IMR-90 (cell line): ENCODE data around the gene RALGAPA1. TPM values are rescaled to one million over a fixed set of nuclear protein-coding genes. Genes with fewer than 3 reads are reported as not detected.
A peak's percentile ranks its signal among the peaks of the same experiment; 100 is the strongest.

Experiments used
- ATAC-seq: fragments of 200-7000 bp; cut with Tn5 transposase; 2 replicates; pipeline ENCODE4 v1.9.1; 2020; ENCODE audit warnings: low read depth, mild to moderate bottlenecking, moderate library complexity
- BruUV-seq: library from RNA; stranded (reverse); fragments of 400-500 nt; replicated peaks from 2 replicates; lab custom pipeline; 2021; lab: Mats Ljungman, UMichigan
- CTCF ChIA-PET: fragments of 300-600 bp; formaldehyde crosslinking; extraction: SDS; loops from one replicate; lab custom pipeline; 2021; ENCODE audit warnings: antibody characterized with exemption; lab: Yijun Ruan, JAX
- POLR2A ChIA-PET: fragments of 300-600 bp; sonication (Branson Sonifier 250); formaldehyde crosslinking; loops from one replicate; lab custom pipeline; 2022; ENCODE audit warnings: antibody characterized with exemption; ENCODE audit not compliant: unreplicated experiment; lab: Charles Lee
- DNase-seq: peaks from one replicate; pipeline ENCODE4 v3.0.0; 2013
- H2AFZ ChIP-seq: replicated peaks from 2 replicates; pipeline ENCODE3; 2013; ENCODE audit warnings: low read length, mild to moderate bottlenecking; ENCODE audit not compliant: poor library complexity
- H2AK5ac ChIP-seq: 2 replicates; pipeline ENCODE4 v1.6.1; 2013; ENCODE audit warnings: low read depth, low read length, inconsistent platforms
- H2AK9ac ChIP-seq: replicated peaks from 2 replicates; pipeline ENCODE3; 2013; ENCODE audit warnings: mild to moderate bottlenecking, low read depth, low read length, moderate library complexity; ENCODE audit not compliant: poor library complexity
- H2BK120ac ChIP-seq: 2 replicates; pipeline ENCODE4 v1.6.1; 2013; ENCODE audit warnings: low read depth, low read length, inconsistent platforms
- H2BK15ac ChIP-seq: 3 replicates; pipeline ENCODE4 v1.6.1; 2013; ENCODE audit warnings: low read depth, low read length, inconsistent platforms
- H2BK20ac ChIP-seq: 2 replicates; pipeline ENCODE4 v1.6.1; 2013; ENCODE audit warnings: low read depth, mild to moderate bottlenecking, inconsistent platforms, low read length, moderate library complexity
- H2BK5ac ChIP-seq: 2 replicates; pipeline ENCODE4 v1.6.1; 2013; ENCODE audit warnings: mild to moderate bottlenecking, low read depth, low read length, inconsistent platforms; ENCODE audit not compliant: poor library complexity, severe bottlenecking
- H3K14ac ChIP-seq: replicated peaks from 2 replicates; pipeline ENCODE4 v1.6.1; 2013; ENCODE audit warnings: low read depth, low read length, inconsistent platforms
- H3K18ac ChIP-seq: 2 replicates; pipeline ENCODE4 v1.6.1; 2013; ENCODE audit warnings: low read depth, low read length, control low read depth
- H3K23ac ChIP-seq: 2 replicates; pipeline ENCODE4 v1.6.1; 2013; ENCODE audit warnings: low read depth, low read length, inconsistent platforms
- H3K27ac ChIP-seq: 2 replicates; pipeline ENCODE4 v1.5.1; 2013; ENCODE audit warnings: mild to moderate bottlenecking, control low read depth, low read length; ENCODE audit not compliant: insufficient read depth
- H3K27me3 ChIP-seq: 2 replicates; pipeline ENCODE4 v1.6.1; 2013; ENCODE audit warnings: low read length; ENCODE audit not compliant: control insufficient read depth, insufficient read depth
- H3K36me3 ChIP-seq: 2 replicates; pipeline ENCODE4 v1.6.1; 2013; ENCODE audit warnings: low read length, mixed read lengths; ENCODE audit not compliant: control insufficient read depth, insufficient read depth
- H3K4ac ChIP-seq: 2 replicates; pipeline ENCODE4 v1.6.1; 2013; ENCODE audit warnings: low read depth, low read length, inconsistent platforms
- H3K4me1 ChIP-seq: 2 replicates; pipeline ENCODE4 v1.6.1; 2013; ENCODE audit warnings: low read length, mixed read lengths; ENCODE audit not compliant: control insufficient read depth, insufficient read depth
- H3K4me2 ChIP-seq: 2 replicates; pipeline ENCODE4 v1.6.1; 2013; ENCODE audit warnings: low read depth, mild to moderate bottlenecking, control low read depth, low read length, moderate library complexity
- H3K4me3 ChIP-seq: 2 replicates; pipeline ENCODE4 v1.5.1; 2013; ENCODE audit warnings: low read depth, mild to moderate bottlenecking, control low read depth, low read length, moderate library complexity; ENCODE audit not compliant: insufficient read depth
- H3K56ac ChIP-seq: 2 replicates; pipeline ENCODE4 v1.6.1; 2013; ENCODE audit warnings: low read length, inconsistent platforms; ENCODE audit not compliant: insufficient read depth; ENCODE audit errors: extremely low read depth
- H3K79me1 ChIP-seq, 2 experiments: 2 replicates each; pipeline ENCODE4 v1.6.1; 2013; ENCODE audit warnings: low read length in 2 of 2, inconsistent platforms in 1 of 2, low read depth in 1 of 2
- H3K9ac ChIP-seq: 2 replicates; pipeline ENCODE4 v1.6.1; 2013; ENCODE audit warnings: low read depth, low read length, control low read depth
- H3K9me1 ChIP-seq: 2 replicates; pipeline ENCODE4 v1.6.1; 2013; ENCODE audit warnings: low read length, inconsistent platforms; ENCODE audit not compliant: insufficient read depth
- H3K9me3 ChIP-seq: 2 replicates; pipeline ENCODE4 v1.6.1; 2013; ENCODE audit warnings: low read length; ENCODE audit not compliant: control insufficient read depth, insufficient read depth
- H4K20me1 ChIP-seq: 2 replicates; pipeline ENCODE4 v1.6.1; 2013; ENCODE audit warnings: low read length, inconsistent platforms; ENCODE audit not compliant: insufficient read depth
- H4K5ac ChIP-seq: 2 replicates; pipeline ENCODE4 v1.6.1; 2013; ENCODE audit warnings: mild to moderate bottlenecking, low read depth, low read length, control low read depth
- H4K8ac ChIP-seq, 2 experiments: 2 replicates each; pipeline ENCODE4 v1.6.1; 2013; ENCODE audit warnings: low read depth in 2 of 2, low read length in 2 of 2, control low read depth in 1 of 2, inconsistent platforms in 1 of 2
- H4K91ac ChIP-seq: 2 replicates; pipeline ENCODE4 v1.6.1; 2013; ENCODE audit warnings: low read depth, low read length, inconsistent platforms; ENCODE audit not compliant: insufficient read depth
- BHLHE40 ChIP-seq: fragments of 150-350 bp; IDR thresholded peaks from 2 replicates; pipeline ENCODE4 v1.6.1; 2016; ENCODE audit warnings: mild to moderate bottlenecking, low read depth, low read length
- CEBPB ChIP-seq: IDR thresholded peaks from 2 replicates; pipeline ENCODE4 v1.6.1; 2012; ENCODE audit warnings: low read depth, low read length, improper control_type of control experiment
- CHD1 ChIP-seq: IDR thresholded peaks from 2 replicates; pipeline ENCODE4 v1.6.1; 2012; ENCODE audit warnings: low read depth, low read length, improper control_type of control experiment
- CTCF ChIP-seq: conservative IDR thresholded peaks from 2 replicates; pipeline ENCODE4 v1.5.1; 2012; ENCODE audit warnings: mild to moderate bottlenecking, low read depth, low read length, improper control_type of control experiment
- ELK1 ChIP-seq: fragments of 150-350 bp; IDR thresholded peaks from 2 replicates; pipeline ENCODE4 v1.6.1; 2016; ENCODE audit warnings: low read depth, mild to moderate bottlenecking, low read length, moderate library complexity, borderline replicate concordance
- FOS ChIP-seq: fragments of 150-350 bp; IDR thresholded peaks from 2 replicates; pipeline ENCODE4 v1.6.1; 2016; ENCODE audit warnings: low read depth, low read length
- MAFK ChIP-seq: IDR thresholded peaks from 2 replicates; pipeline ENCODE4 v1.6.1; 2012; ENCODE audit warnings: low read depth, low read length, improper control_type of control experiment
- MAZ ChIP-seq: IDR thresholded peaks from 2 replicates; pipeline ENCODE4 v1.6.1; 2012; ENCODE audit warnings: low read depth, mild to moderate bottlenecking, low read length, improper control_type of control experiment, moderate library complexity, borderline replicate concordance
- MXI1 ChIP-seq: IDR thresholded peaks from 2 replicates; pipeline ENCODE4 v1.6.1; 2012; ENCODE audit warnings: low read depth, mild to moderate bottlenecking, low read length, moderate library complexity, borderline replicate concordance
- NFE2L2 ChIP-seq: fragments of 150-350 bp; IDR thresholded peaks from 2 replicates; pipeline ENCODE4 v1.6.1; 2016; ENCODE audit warnings: low read depth, mild to moderate bottlenecking, low read length
- POLR2A ChIP-seq: IDR thresholded peaks from 2 replicates; pipeline ENCODE4 v1.6.1; 2012; ENCODE audit warnings: mild to moderate bottlenecking, low read depth, low read length
- RAD21 ChIP-seq: IDR thresholded peaks from 2 replicates; pipeline ENCODE4 v1.6.1; 2012; ENCODE audit warnings: low read length, improper control_type of control experiment
- RCOR1 ChIP-seq: IDR thresholded peaks from 2 replicates; pipeline ENCODE4 v1.6.1; 2012; ENCODE audit warnings: mild to moderate bottlenecking, low read length, improper control_type of control experiment; ENCODE audit not compliant: insufficient replicate concordance
- RFX5 ChIP-seq: IDR thresholded peaks from 2 replicates; pipeline ENCODE4 v1.8.0; 2012; ENCODE audit warnings: low read depth, mild to moderate bottlenecking, low read length, moderate library complexity
- SMC3 ChIP-seq: fragments of 150-350 bp; IDR thresholded peaks from 2 replicates; pipeline ENCODE4 v1.6.1; 2016; ENCODE audit warnings: low read depth, mild to moderate bottlenecking, antibody characterized with exemption, low read length, moderate library complexity
- USF2 ChIP-seq: fragments of 150-350 bp; IDR thresholded peaks from 2 replicates; pipeline ENCODE4 v1.6.1; 2017; ENCODE audit warnings: mild to moderate bottlenecking, antibody characterized with exemption, low read length, low read depth
- dilution Hi-C: fragments of 300-500 bp; cut with HindIII; formaldehyde crosslinking; loops from one replicate; pipeline ENCODE4 v1.14.3; 2018; ENCODE audit warnings: low sequenced_read_pairs; ENCODE audit not compliant: unreplicated experiment
- in situ Hi-C: fragments of 300-500 bp; cut with MboI; formaldehyde crosslinking; loops from 3 replicates; pipeline ENCODE4 v1.14.3; 2019; ENCODE audit warnings: low sequenced_read_pairs, inconsistent platforms, mixed read lengths
- intact Hi-C: fragments of 100-400 bp; cut with micrococcal nuclease; formaldehyde crosslinking; loops from 2 replicates; pipeline ENCODE4 v1.10.0; 2022
- polyA plus RNA-seq, 3 experiments: library from polyadenylated mRNA; depleted of rRNA; stranded (reverse); fragments of >200 nt; gene quantifications; 2 replicates each; pipeline ENCODE4 v1.2.3, GENCODE V29; 2012; ENCODE audit warnings: low replicate concordance in 1 of 3
- total RNA-seq: library from RNA; depleted of rRNA; stranded (reverse); fragments of >200 nt; gene quantifications from 2 replicates; pipeline ENCODE4 v1.2.3, GENCODE V29; 2012

Gene RALGAPA1
- total and polyA plus RNA-seq, 2 of the 4 experiments (the other 2 are of a cell fraction) = 5.1 to 25.6 TPM

GRCh38 chr14:35576260-35576659, 232.8 kb downstream of the RALGAPA1 start:
- Histone ChIP-seq H3K9ac (no peak overlapping the region), H2AFZ (no peak overlapping the region), H4K5ac (no peak overlapping the region), H3K4ac (no peak overlapping the region), H3K4me2 (no peak overlapping the region), H4K8ac (no peak overlapping the region), H2BK5ac (no peak overlapping the region), H2BK20ac (no peak overlapping the region), H3K4me3 (no peak overlapping the region), H3K36me3 (no peaks in the 10 kb centered on the region), H3K18ac (no peak overlapping the region), H4K91ac (no peak overlapping the region), H2AK5ac (no peak overlapping the region), H2BK120ac (no peak overlapping the region), H3K4me1 (no peaks in the 10 kb centered on the region), H3K79me1 (no peaks in the 10 kb centered on the region), H2AK9ac (no peak overlapping the region), H4K20me1 (no peaks in the 10 kb centered on the region), H3K27me3 (no peaks in the 10 kb centered on the region), H3K9me1 (no peaks in the 10 kb centered on the region), H3K27ac (no peak overlapping the region), H2BK15ac (no peak overlapping the region), H3K9me3 (no peaks in the 10 kb centered on the region), H3K14ac (no peak overlapping the region), H3K23ac (no peak overlapping the region), H3K56ac (no peak overlapping the region)
- intact Hi-C loops (no loop called here), dilution Hi-C loops (no loop called here), in situ Hi-C loops (no loop called here)
- ChIA-PET CTCF (no interaction called here), POLR2A (no interaction called here)
- TF ChIP-seq NFE2L2 (no peak), RCOR1 (no peak), CEBPB (no peak), CHD1 (no peak), MAFK (no peak), ELK1 (no peak), POLR2A (no peak), USF2 (no peak), RFX5 (no peak), CTCF (no peak), MXI1 (no peak), MAZ (no peak), BHLHE40 (no peak), SMC3 (no peak), RAD21 (no peak), FOS (no peak)
- ATAC-seq (no peak), DNase-seq (peak; percentile 6)
- no TSS peak for BruUV-seq
